HG03139 (cell line): ENCODE measurements around the gene KCNQ1OT1.

ENCODE experiments used
- ATAC-seq: cut with Tn5 transposase; IDR thresholded peaks from one replicate; pipeline ENCODE4 v1.9.1; 2021; ENCODE audit not compliant: unreplicated experiment

Gene KCNQ1OT1

GRCh38 chr11:2584812-2585565, 114.8 kb downstream of the KCNQ1OT1 start:
- no peak for ATAC-seq

GRCh38 chr11:2584434-2584811, 115.4 kb downstream of the KCNQ1OT1 start:
- ATAC-seq, result no peak

- ATAC-seq, result no peak
These were observed 116.2 kb downstream of the KCNQ1OT1 start for GRCh38 chr11:2583605-2583958.

GRCh38 chr11:2582946-2583604, 116.7 kb downstream of the KCNQ1OT1 start:
- ATAC-seq, result no peak

GRCh38 chr11:2582351-2582945, 117.3 kb downstream of the KCNQ1OT1 start:
- no peak for ATAC-seq

- no peak for ATAC-seq
These were observed 117.9 kb downstream of the KCNQ1OT1 start for GRCh38 chr11:2581931-2582350.

GRCh38 chr11:2581151-2581930, 118.5 kb downstream of the KCNQ1OT1 start:
- ATAC-seq, result no peak

- ATAC-seq, result no peak
These were observed 119.2 kb downstream of the KCNQ1OT1 start for GRCh38 chr11:2580571-2581001.

GRCh38 chr11:2580061-2580421, 119.8 kb downstream of the KCNQ1OT1 start:
- no peak for ATAC-seq

- ATAC-seq, result no peak
These were observed 120.3 kb downstream of the KCNQ1OT1 start for GRCh38 chr11:2579315-2580060.

GRCh38 chr11:2578929-2579270, 120.9 kb downstream of the KCNQ1OT1 start:
- ATAC-seq, result no peak

- ATAC-seq, result no peak
These were observed 121.5 kb downstream of the KCNQ1OT1 start for GRCh38 chr11:2577991-2578928.

GRCh38 chr11:2577031-2577990, 122.5 kb downstream of the KCNQ1OT1 start:
- ATAC-seq, result no peak

GRCh38 chr11:2576549-2576948, 123.2 kb downstream of the KCNQ1OT1 start:
- ATAC-seq, result no peak

GRCh38 chr11:2576111-2576510, 123.7 kb downstream of the KCNQ1OT1 start:
- ATAC-seq, result no peak

- ATAC-seq, result no peak
These were observed 124.2 kb downstream of the KCNQ1OT1 start for GRCh38 chr11:2575591-2576051.

- ATAC-seq, result no peak
These were observed 125.0 kb downstream of the KCNQ1OT1 start for GRCh38 chr11:2574553-2575535.
